Transverse colon (tissue), 3 donors: ENCODE results near the gene MYBPH.

Source experiments
- CTCF ChIP-seq, 5 experiments: fragments of 200-600 bp in 3 of 5; fragments of 450-650 bp in 2 of 5; sonication (generic) in 3 of 5; IDR thresholded peaks; 1 replicate in 2 of 5; 2 replicates in 3 of 5; pipeline ENCODE4 v1.5.1; 2016 to 2017; ENCODE audit warnings: antibody characterized with exemption in 5 of 5, inconsistent platforms in 3 of 5, mild to moderate bottlenecking in 2 of 5, moderate library complexity in 1 of 5
- POLR2A ChIP-seq: fragments of 450-650 bp; IDR thresholded peaks from one replicate; pipeline ENCODE4 v1.6.1; 2016; ENCODE audit warnings: antibody characterized with exemption, mild to moderate bottlenecking, moderate library complexity

GRCh38 chr1:203168256-203168786, 7.3 kb downstream of the MYBPH start:
- TF ChIP-seq CTCF (IDR thresholded peaks at IDR 0.05) (no peak), POLR2A (no peak)
